WTC11 (cell line): ENCODE measurements around the gene LATS2. TPM values are rescaled to one million over a fixed set of nuclear protein-coding genes. Genes with fewer than 3 reads are reported as not detected.

Source experiments
- ATAC-seq: fragments of 200-7000 bp; cut with Tn5 transposase; 2 replicates; pipeline ENCODE4 v1.10.0; 2021; ENCODE audit warnings: mild to moderate bottlenecking, moderate library complexity
- CTCF ChIA-PET: fragments of 300-600 bp; sonication (Branson Sonifier 250); formaldehyde crosslinking; loops from one replicate; lab custom pipeline; 2021; ENCODE audit warnings: antibody characterized with exemption; lab: Charles Lee
- POLR2A ChIA-PET: fragments of 350-600 bp; sonication (Branson Sonifier 250); formaldehyde crosslinking; loops from one replicate; lab custom pipeline; 2021; ENCODE audit warnings: antibody characterized with exemption; lab: Charles Lee
- DNase-seq: peaks from one replicate; pipeline ENCODE4 v3.0.0; 2021; ENCODE audit warnings: low spot score
- H3K27ac Mint-ChIP-seq: 2 replicates; pipeline ENCODE4 v1.8.0; 2021; ENCODE audit warnings: mixed read lengths
- H3K27me3 Mint-ChIP-seq: 2 replicates; pipeline ENCODE4 v1.8.0; 2021; ENCODE audit warnings: low read depth, mild to moderate bottlenecking, moderate library complexity, mixed read lengths
- H3K36me3 Mint-ChIP-seq: 2 replicates; pipeline ENCODE4 v1.8.0; 2021; ENCODE audit warnings: mixed read lengths
- H3K4me1 Mint-ChIP-seq: 2 replicates; pipeline ENCODE4 v1.8.0; 2022; ENCODE audit warnings: mixed read lengths
- H3K4me3 Mint-ChIP-seq: 2 replicates; pipeline ENCODE4 v1.8.0; 2021; ENCODE audit warnings: mild to moderate bottlenecking, moderate library complexity, mixed read lengths
- H3K9me3 Mint-ChIP-seq: 2 replicates; pipeline ENCODE4 v1.8.0; 2021; ENCODE audit warnings: mixed read lengths
- CBFB ChIP-seq: sonication (generic); formaldehyde crosslinking; IDR thresholded peaks from 2 replicates; pipeline ENCODE4 v1.8.1; 2022; ENCODE audit warnings: mild to moderate bottlenecking, low read depth, missing genetic modification reagents
- GRHL2 ChIP-seq: fragments of 250-450 bp; sonication (Bioruptor Pico); IDR thresholded peaks from 2 replicates; pipeline ENCODE4 v1.8.0; 2022; ENCODE audit warnings: mild to moderate bottlenecking, moderate library complexity; ENCODE audit not compliant: insufficient replicate concordance, severe bottlenecking
- STAT6 ChIP-seq: sonication (generic); formaldehyde crosslinking; conservative IDR thresholded peaks from 2 replicates; pipeline ENCODE4 v1.8.1; 2023; ENCODE audit warnings: mild to moderate bottlenecking, low read depth, missing genetic modification reagents, moderate library complexity
- TCF7 ChIP-seq: sonication (generic); formaldehyde crosslinking; IDR thresholded peaks from 2 replicates; pipeline ENCODE4 v1.8.0; 2022; ENCODE audit warnings: mild to moderate bottlenecking, low read depth, missing genetic modification reagents, moderate library complexity
- ZNF232 ChIP-seq: sonication (generic); formaldehyde crosslinking; IDR thresholded peaks from 2 replicates; pipeline ENCODE4 v1.8.0; 2022; ENCODE audit warnings: mild to moderate bottlenecking, missing genetic modification reagents
- ZNF425 ChIP-seq: fragments of 250-450 bp; sonication (Bioruptor Pico); conservative IDR thresholded peaks from 2 replicates; pipeline ENCODE4 v1.9.0; 2021; ENCODE audit warnings: mild to moderate bottlenecking
- total RNA-seq: library from RNA; stranded (reverse); gene quantifications from 3 replicates; pipeline ENCODE4 v1.2.3, GENCODE V29; 2021
- TF ChIP-seq, protein P1 (sequence below): sonication (generic); formaldehyde crosslinking; IDR thresholded peaks from 2 replicates; pipeline ENCODE4 v1.8.1; 2022; ENCODE audit warnings: missing genetic modification reagents, borderline replicate concordance
- TF ChIP-seq, protein P2 (sequence below): sonication (generic); formaldehyde crosslinking; IDR thresholded peaks from 2 replicates; pipeline ENCODE4 v1.8.0; 2023; ENCODE audit warnings: missing genetic modification reagents, mild to moderate bottlenecking, borderline replicate concordance
- TF ChIP-seq, protein P3 (sequence below): sonication (generic); formaldehyde crosslinking; IDR thresholded peaks from 2 replicates; pipeline ENCODE4 v1.8.1; 2023; ENCODE audit warnings: mild to moderate bottlenecking, moderate library complexity, missing genetic modification reagents

LATS2 gene
- total RNA-seq, 1 experiment from 2014 or later, result 28.9 TPM

DNA sequence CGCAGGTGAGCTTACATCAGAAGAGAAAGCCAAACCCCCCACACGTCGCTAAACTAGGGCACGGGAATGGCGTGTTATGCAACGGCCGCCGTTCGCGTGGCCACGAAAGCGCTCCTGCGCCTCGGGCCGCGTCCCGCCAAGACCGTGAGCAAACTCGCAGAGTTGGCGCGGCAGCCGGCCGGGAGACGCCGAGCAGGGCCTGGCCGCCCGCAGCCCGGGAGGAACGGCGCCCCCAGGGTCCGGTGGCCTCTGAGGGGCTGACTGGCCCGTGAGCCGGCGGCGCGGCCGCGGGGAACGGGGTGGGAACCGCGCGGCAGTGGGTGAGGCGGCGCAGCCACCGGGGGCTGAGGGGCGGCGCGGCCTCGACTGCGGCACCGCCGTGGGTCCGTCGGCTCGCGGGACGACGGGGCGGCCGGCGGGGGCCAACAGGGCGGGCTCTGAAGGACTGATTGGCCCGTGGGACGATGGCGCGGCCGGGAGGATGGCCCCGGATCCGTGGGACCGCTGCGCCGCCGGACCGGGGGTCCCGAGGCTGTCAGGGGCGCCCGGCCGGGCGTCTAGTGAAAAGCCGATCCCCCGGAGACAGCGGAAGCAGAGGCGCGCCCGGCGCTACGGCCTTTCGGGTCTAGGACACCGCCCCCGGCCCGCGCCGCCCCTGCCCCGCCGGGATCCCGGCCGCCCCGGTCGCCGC, 903 bp downstream of the LATS2 start:
- POLR2A ChIA-PET, result interaction anchor here (0.5 to 4.0 kb wide), 10 partner anchors 9 to 116 kb away, joined by 3 to 22 read pairs (median 6); partner anchors contain the start of genes MRPL57 and SKA3
- TF ChIP-seq, protein P1, sequence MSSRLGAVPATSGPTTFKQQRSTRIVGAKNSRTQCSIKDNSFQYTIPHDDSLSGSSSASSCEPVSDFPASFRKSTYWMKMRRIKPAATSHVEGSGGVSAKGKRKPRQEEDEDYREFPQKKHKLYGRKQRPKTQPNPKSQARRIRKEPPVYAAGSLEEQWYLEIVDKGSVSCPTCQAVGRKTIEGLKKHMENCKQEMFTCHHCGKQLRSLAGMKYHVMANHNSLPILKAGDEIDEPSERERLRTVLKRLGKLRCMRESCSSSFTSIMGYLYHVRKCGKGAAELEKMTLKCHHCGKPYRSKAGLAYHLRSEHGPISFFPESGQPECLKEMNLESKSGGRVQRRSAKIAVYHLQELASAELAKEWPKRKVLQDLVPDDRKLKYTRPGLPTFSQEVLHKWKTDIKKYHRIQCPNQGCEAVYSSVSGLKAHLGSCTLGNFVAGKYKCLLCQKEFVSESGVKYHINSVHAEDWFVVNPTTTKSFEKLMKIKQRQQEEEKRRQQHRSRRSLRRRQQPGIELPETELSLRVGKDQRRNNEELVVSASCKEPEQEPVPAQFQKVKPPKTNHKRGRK (CRISPR knock-in tag), result no peak
- no peak for TF ChIP-seq CBFB
- TF ChIP-seq, protein P2, sequence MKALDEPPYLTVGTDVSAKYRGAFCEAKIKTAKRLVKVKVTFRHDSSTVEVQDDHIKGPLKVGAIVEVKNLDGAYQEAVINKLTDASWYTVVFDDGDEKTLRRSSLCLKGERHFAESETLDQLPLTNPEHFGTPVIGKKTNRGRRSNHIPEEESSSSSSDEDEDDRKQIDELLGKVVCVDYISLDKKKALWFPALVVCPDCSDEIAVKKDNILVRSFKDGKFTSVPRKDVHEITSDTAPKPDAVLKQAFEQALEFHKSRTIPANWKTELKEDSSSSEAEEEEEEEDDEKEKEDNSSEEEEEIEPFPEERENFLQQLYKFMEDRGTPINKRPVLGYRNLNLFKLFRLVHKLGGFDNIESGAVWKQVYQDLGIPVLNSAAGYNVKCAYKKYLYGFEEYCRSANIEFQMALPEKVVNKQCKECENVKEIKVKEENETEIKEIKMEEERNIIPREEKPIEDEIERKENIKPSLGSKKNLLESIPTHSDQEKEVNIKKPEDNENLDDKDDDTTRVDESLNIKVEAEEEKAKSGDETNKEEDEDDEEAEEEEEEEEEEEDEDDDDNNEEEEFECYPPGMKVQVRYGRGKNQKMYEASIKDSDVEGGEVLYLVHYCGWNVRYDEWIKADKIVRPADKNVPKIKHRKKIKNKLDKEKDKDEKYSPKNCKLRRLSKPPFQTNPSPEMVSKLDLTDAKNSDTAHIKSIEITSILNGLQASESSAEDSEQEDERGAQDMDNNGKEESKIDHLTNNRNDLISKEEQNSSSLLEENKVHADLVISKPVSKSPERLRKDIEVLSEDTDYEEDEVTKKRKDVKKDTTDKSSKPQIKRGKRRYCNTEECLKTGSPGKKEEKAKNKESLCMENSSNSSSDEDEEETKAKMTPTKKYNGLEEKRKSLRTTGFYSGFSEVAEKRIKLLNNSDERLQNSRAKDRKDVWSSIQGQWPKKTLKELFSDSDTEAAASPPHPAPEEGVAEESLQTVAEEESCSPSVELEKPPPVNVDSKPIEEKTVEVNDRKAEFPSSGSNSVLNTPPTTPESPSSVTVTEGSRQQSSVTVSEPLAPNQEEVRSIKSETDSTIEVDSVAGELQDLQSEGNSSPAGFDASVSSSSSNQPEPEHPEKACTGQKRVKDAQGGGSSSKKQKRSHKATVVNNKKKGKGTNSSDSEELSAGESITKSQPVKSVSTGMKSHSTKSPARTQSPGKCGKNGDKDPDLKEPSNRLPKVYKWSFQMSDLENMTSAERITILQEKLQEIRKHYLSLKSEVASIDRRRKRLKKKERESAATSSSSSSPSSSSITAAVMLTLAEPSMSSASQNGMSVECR (CRISPR knock-in tag), result no peak; the same call in 1 of the 2 replicates
- TF ChIP-seq TCF7, result 0 out of 2 replicates have a peak, but pooled peaks have one; percentile 24
- TF ChIP-seq ZNF232 (CRISPR knock-in tag), result no peak
- peak; percentile 8 for ATAC-seq
- peak overlapping the region; percentile 77 for H3K4me3 Mint-ChIP-seq
- CTCF ChIA-PET, result interaction anchor here (0.7 to 1.1 kb wide), 3 partner anchors 115 to 120 kb away, joined by 3 to 4 read pairs (median 3); no protein-coding TSS in a partner anchor
- peak overlapping the region; percentile 45; the same call in 1 of the 2 replicates for H3K27ac Mint-ChIP-seq
- no peaks in the 10 kb centered on the region for H3K9me3 Mint-ChIP-seq
- peak; percentile 28 for DNase-seq
- no peaks in the 10 kb centered on the region for H3K36me3 Mint-ChIP-seq
- H3K4me1 Mint-ChIP-seq, result peaks cover 50% of the 10 kb centered on the region
- H3K27me3 Mint-ChIP-seq, result no peaks in the 10 kb centered on the region

DNA sequence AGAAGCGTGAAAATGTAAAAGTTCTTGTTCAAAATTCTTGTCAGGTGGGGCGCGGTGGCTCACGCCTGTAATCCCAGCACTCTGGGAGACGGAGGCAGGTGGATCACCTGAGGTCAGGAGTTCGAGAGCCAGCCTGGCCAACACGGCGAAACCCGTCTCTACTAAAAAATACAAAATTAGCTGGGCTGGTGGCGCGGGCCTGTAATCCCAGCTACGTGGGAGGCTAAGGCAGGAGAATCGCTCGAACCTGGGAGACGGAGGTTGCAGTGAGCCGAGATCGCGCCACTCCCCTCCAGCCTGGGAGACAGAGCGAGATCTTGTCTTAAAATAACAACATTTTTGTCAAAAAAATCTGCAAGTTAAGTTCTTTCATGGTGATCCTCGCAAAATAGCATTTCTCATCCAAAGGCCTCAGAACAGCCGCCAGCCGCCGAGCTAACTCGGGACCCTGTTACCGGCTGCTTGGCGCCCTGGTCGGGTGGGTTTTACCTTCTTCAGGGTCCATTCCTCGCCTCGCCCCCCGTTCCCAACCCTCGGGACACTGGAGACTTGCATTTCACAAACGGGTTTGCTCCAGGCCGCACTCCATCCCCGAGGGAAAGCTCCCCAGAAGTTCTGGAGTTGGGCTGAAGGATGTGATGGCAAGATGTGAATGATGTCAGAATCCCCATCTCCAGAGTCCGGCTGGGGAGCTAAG, 1.6 kb downstream of the LATS2 start:
- ChIA-PET POLR2A (interaction anchor here (0.7 to 4.0 kb wide), 5 partner anchors 8 to 116 kb away, joined by 3 to 22 read pairs (median 6); partner anchors contain the start of genes MRPL57 and SKA3), CTCF (interaction anchor here (0.7 to 1.6 kb wide), 3 partner anchors 115 to 417 kb away, joined by 3 to 4 read pairs (median 3); no protein-coding TSS in a partner anchor)
- no peaks in the 10 kb centered on the region for H3K9me3 Mint-ChIP-seq
- H3K27me3 Mint-ChIP-seq, result no peaks in the 10 kb centered on the region
- peak; percentile 6 for ATAC-seq
- H3K27ac Mint-ChIP-seq, result peak overlapping the region; percentile 60; the same call in 1 of the 2 replicates
- peak overlapping the region; percentile 77 for H3K4me3 Mint-ChIP-seq
- H3K36me3 Mint-ChIP-seq, result no peaks in the 10 kb centered on the region
- TF ChIP-seq, protein P3, sequence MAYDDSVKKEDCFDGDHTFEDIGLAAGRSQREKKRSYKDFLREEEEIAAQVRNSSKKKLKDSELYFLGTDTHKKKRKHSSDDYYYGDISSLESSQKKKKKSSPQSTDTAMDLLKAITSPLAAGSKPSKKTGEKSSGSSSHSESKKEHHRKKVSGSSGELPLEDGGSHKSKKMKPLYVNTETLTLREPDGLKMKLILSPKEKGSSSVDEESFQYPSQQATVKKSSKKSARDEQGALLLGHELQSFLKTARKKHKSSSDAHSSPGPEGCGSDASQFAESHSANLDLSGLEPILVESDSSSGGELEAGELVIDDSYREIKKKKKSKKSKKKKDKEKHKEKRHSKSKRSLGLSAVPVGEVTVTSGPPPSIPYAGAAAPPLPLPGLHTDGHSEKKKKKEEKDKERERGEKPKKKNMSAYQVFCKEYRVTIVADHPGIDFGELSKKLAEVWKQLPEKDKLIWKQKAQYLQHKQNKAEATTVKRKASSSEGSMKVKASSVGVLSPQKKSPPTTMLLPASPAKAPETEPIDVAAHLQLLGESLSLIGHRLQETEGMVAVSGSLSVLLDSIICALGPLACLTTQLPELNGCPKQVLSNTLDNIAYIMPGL (CRISPR knock-in tag), result no peak
- TF ChIP-seq STAT6 (CRISPR knock-in tag) (no peak), ZNF425 (CRISPR knock-in tag) (no peak), GRHL2 (CRISPR knock-in tag) (no peak)
- no peak for DNase-seq
- peaks cover 57% of the 10 kb centered on the region for H3K4me1 Mint-ChIP-seq
